WI38 (cell line): ENCODE measurements around the gene EPHB2.

Experiments
- H3K4me3 ChIP-seq: 2 replicates; pipeline ENCODE4 v1.5.1; 2011; ENCODE audit warnings: low read depth, mild to moderate bottlenecking, control low read depth, low read length
- CTCF ChIP-seq: IDR thresholded peaks from 2 replicates; pipeline ENCODE4 v1.5.1; 2012; ENCODE audit warnings: low read depth, mild to moderate bottlenecking, control low read depth, low read length

The EPHB2 gene

GRCh38 chr1:22812092-22812880 lies 101.6 kb downstream of the EPHB2 start:
- TF ChIP-seq CTCF: no peak
- H3K4me3 ChIP-seq: no peak overlapping the region

- no peak for TF ChIP-seq CTCF
- no peak overlapping the region for H3K4me3 ChIP-seq
Measured at GRCh38 chr1:22812993-22813790, 102.6 kb downstream of the EPHB2 start.

GRCh38 chr1:22814176-22815042 lies 103.8 kb downstream of the EPHB2 start:
- H3K4me3 ChIP-seq: no peak overlapping the region
- no peak for TF ChIP-seq CTCF

- no peak for TF ChIP-seq CTCF
- H3K4me3 ChIP-seq: no peak overlapping the region
Measured at GRCh38 chr1:22815043-22815365, 104.4 kb downstream of the EPHB2 start.

GRCh38 chr1:22815421-22816066 lies 104.9 kb downstream of the EPHB2 start:
- no peak overlapping the region for H3K4me3 ChIP-seq
- TF ChIP-seq CTCF: no peak

- TF ChIP-seq CTCF: no peak
- H3K4me3 ChIP-seq: no peak overlapping the region
Measured at GRCh38 chr1:22816067-22816775, 105.6 kb downstream of the EPHB2 start.
